ENCODE data around the gene DPP6.

The DPP6 gene

GRCh38 chr7:154767821-154768415 is 715.7 kb downstream of the DPP6 start:
- DNase-seq (ENCODE audit: low read depth in 2 of 2) = no peak

- no peak for DNase-seq (ENCODE audit: low read depth in 2 of 2)
Observed at GRCh38 chr7:154769001-154769400, 716.8 kb downstream of the DPP6 start.

GRCh38 chr7:154769527-154769926 is 717.3 kb downstream of the DPP6 start:
- no peak for DNase-seq (ENCODE audit: low read depth in 2 of 2)

GRCh38 chr7:154770361-154770760 is 718.2 kb downstream of the DPP6 start:
- DNase-seq (ENCODE audit: low read depth in 2 of 2) = no peak

GRCh38 chr7:154770962-154771361 is 718.8 kb downstream of the DPP6 start:
- DNase-seq (ENCODE audit: low read depth in 2 of 2) = no peak

GRCh38 chr7:154774303-154774969 is 722.2 kb downstream of the DPP6 start:
- no peak for DNase-seq (ENCODE audit: low read depth in 2 of 2)

- no peak for DNase-seq (ENCODE audit: low read depth in 2 of 2)
Observed at GRCh38 chr7:154775681-154776080, 723.5 kb downstream of the DPP6 start.

GRCh38 chr7:154776350-154776749 is 724.2 kb downstream of the DPP6 start:
- no peak for DNase-seq (ENCODE audit: low read depth in 2 of 2)

- no peak for DNase-seq (ENCODE audit: low read depth in 2 of 2)
Observed at GRCh38 chr7:154777023-154777422, 724.8 kb downstream of the DPP6 start.

GRCh38 chr7:154777489-154777888 is 725.3 kb downstream of the DPP6 start:
- DNase-seq (ENCODE audit: low read depth in 2 of 2) = no peak

GRCh38 chr7:154777908-154778307 is 725.7 kb downstream of the DPP6 start:
- no peak for DNase-seq (ENCODE audit: low read depth in 2 of 2)

- DNase-seq (ENCODE audit: low read depth in 2 of 2) = no peak
Observed at GRCh38 chr7:154781369-154782303, 729.4 kb downstream of the DPP6 start.

- DNase-seq (ENCODE audit: low read depth in 2 of 2) = no peak
Observed at GRCh38 chr7:154783281-154783909, 731.2 kb downstream of the DPP6 start.

- DNase-seq (ENCODE audit: low read depth in 2 of 2) = no peak
Observed at GRCh38 chr7:154785898-154786297, 733.7 kb downstream of the DPP6 start.

GRCh38 chr7:154789404-154789803 is 737.2 kb downstream of the DPP6 start:
- no peak for DNase-seq (ENCODE audit: low read depth in 2 of 2)

GRCh38 chr7:154791611-154792010 is 739.4 kb downstream of the DPP6 start:
- no peak for DNase-seq (ENCODE audit: low read depth in 2 of 2)

GRCh38 chr7:154792436-154793055 is 740.3 kb downstream of the DPP6 start:
- DNase-seq (ENCODE audit: low read depth in 2 of 2) = no peak

GRCh38 chr7:154794147-154794780 is 742.1 kb downstream of the DPP6 start:
- peak in 1 of 2 experiments; percentile 6 for DNase-seq (ENCODE audit: low read depth in 2 of 2)

GRCh38 chr7:154795014-154795413 is 742.8 kb downstream of the DPP6 start:
- no peak for DNase-seq (ENCODE audit: low read depth in 2 of 2)

GRCh38 chr7:154795437-154795836 is 743.2 kb downstream of the DPP6 start:
- no peak for DNase-seq (ENCODE audit: low read depth in 2 of 2)

GRCh38 chr7:154804449-154804848 is 752.3 kb downstream of the DPP6 start:
- no peak for DNase-seq (ENCODE audit: low read depth in 2 of 2)

Data from stimulated activated CD4-positive, alpha-beta T cell treated with anti-CD3 and anti-CD28 coated beads, Interleukin-12 subunit alpha, Interleukin-12 subunit beta, amount 100 ng/mL, for 24 hours (primary cell).